GM15510 (cell line): ENCODE data around the gene DPYSL5.

ENCODE experiments used
- POLR2A ChIP-seq: IDR thresholded peaks from 3 replicates; pipeline ENCODE4 v1.6.1; 2011; ENCODE audit warnings: borderline replicate concordance; ENCODE audit not compliant: insufficient read length; ENCODE audit errors: extremely low read depth

DPYSL5 gene

GRCh38 chr2:26880161-26880560 lies 32.2 kb downstream of the DPYSL5 start:
- no peak for TF ChIP-seq POLR2A

GRCh38 chr2:26880910-26881435 lies 33.0 kb downstream of the DPYSL5 start:
- TF ChIP-seq POLR2A, result no peak

DNA sequence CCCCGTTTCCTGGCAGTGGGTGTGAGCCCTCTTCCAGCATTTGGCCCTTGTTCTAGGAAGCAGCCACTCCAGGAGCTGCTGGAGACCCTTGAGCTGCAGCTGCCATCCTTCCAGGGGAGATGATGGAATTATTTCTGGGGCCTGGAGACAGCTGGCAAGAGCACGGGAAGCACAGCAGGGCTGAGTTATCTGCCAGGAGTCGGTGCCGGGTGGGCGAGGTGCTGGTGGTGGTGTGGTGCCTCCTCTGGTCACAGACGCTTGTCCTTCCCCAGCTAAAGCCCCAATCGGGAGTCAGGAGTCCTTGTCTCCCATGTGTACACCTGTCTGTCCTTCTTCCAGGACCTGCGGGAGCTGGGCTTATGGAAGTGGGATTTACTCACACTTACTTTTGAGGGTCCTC lies 36.0 kb downstream of the DPYSL5 start:
- no peak for TF ChIP-seq POLR2A

- no peak for TF ChIP-seq POLR2A
These were observed 36.6 kb downstream of the DPYSL5 start for GRCh38 chr2:26884486-26884885.

DNA sequence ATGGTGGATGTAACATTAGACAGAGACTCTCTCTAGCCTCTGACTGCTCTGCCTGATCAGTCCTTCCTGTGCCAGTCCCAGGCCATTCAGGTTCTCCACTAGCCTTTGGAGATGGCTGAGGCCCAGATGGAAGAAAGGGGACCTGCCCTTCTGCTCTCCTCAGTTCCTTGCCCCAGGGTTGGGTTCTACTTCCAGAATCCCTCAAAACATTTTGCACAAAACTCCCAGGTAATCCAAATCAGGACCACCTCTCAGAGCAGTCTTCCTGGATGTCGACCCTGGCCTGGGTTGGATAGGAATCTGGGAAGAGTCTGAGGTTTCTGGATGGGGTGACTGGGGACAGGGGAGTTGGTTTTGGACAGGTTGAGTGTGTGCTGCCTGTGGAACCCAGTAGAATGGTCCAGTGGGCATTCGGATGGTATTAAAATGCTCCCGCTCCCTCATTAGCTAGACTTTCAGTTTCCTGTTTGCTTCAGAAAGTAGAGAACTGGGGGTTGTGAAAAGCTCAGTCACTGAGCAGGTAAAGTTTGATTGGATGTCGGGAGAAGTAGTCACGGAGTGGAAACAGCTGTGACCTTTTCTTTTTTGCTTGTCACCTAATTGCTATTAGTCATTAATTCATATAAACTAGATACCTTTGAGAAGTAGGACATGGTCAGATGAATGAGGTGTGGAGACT lies 37.9 kb downstream of the DPYSL5 start:
- TF ChIP-seq POLR2A, result no peak

DNA sequence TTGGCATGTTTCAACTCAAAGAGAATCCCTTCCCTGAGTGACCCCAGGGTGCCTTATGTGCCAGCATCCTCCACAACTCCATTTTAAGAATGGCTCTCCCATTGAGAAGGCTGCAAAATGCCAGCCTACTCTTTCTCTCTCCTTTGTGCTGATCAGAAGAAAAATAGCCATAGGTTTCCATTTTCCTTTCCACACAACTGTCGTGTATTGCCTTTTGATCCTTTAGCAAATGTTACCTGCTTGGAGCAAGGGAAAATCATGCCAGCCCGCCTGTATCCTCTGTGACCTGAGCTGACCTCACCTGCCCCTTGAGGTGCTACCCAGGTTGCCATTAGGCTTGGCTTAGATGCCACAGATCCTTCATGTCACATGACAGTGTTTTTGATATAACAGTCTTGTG lies 38.8 kb downstream of the DPYSL5 start:
- no peak for TF ChIP-seq POLR2A

- TF ChIP-seq POLR2A, result no peak
These were observed 39.2 kb downstream of the DPYSL5 start for GRCh38 chr2:26887151-26887550.

- no peak for TF ChIP-seq POLR2A
These were observed 41.9 kb downstream of the DPYSL5 start for GRCh38 chr2:26889796-26890195.

- TF ChIP-seq POLR2A, result no peak
These were observed 42.5 kb downstream of the DPYSL5 start for GRCh38 chr2:26890341-26891000.

- TF ChIP-seq POLR2A, result no peak
These were observed 44.2 kb downstream of the DPYSL5 start for GRCh38 chr2:26892133-26892532.

DNA sequence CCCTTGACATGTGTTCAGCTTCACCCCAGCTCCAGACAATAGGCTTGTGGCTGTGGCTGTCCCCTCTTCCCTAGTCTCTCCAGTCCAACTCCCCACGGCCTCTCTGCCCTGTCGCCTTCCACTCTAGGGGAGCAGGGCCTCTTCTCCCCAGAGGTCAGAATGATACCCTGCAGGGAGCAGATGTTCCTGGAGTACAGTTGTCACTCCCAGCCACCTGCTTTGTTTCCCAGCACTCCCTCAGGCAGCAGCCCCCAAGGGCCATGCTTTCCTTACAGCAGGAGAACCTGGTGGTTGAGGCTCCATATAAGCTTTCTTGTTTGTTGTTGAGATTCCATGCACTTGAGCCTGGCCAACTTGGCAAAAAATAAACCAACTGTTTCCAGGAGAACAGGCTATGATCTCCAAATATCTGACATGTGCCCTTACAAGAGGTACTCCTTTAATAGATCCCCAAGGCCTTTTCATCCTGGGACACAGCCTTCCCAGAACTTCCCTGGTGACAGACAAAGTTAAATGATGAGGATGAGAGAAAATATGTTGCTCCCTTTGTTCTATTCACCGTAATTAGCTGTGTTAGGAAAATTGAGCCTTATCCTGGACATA lies 45.1 kb downstream of the DPYSL5 start:
- TF ChIP-seq POLR2A, result no peak

DNA sequence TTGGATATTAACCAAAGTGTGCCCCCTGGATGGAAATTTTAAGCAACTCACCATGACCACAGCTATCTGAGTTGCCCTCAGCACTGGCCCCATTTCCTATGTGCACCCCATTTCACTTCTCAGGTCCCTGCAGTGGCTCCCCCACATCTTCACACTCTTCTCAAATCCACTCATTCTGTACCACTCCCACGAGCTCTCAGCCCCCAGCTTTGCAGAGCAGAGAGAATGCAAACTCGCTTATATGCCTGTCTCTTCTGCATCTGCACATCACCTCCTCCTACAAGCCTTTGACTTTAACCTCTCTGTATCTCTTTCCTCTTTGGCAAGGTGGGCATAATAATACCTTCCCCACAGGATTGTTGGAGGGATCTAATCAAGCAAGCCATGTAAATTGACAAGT lies 46.2 kb downstream of the DPYSL5 start:
- TF ChIP-seq POLR2A, result no peak

GRCh38 chr2:26897807-26898479 lies 50.0 kb downstream of the DPYSL5 start:
- no peak for TF ChIP-seq POLR2A

- no peak for TF ChIP-seq POLR2A
These were observed 50.6 kb downstream of the DPYSL5 start for GRCh38 chr2:26898480-26899078.

GRCh38 chr2:26899500-26900164 lies 51.7 kb downstream of the DPYSL5 start:
- no peak for TF ChIP-seq POLR2A

DNA sequence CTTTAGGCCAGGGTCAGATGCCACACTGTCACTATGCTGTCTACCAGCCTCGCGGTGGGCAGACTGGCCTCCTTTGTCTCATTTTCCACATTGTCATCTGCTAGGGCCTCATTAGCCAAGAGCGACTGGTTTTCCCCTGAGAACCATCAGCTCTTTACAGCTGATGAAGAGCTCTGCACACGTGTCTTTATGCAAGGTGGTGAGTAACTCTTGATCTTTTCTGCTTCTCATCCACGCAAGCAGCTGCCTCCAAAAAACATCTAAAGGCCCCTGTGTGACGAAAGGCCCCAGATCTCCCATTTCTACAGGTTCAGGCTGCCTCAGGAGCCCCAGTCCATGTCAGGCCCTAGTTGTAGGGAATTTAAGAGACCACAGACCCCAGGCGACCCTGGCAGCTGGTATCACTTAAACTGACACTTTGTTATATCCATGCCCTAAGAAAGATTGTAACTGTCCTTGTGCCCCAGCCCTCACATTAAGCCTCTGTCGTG lies 52.9 kb downstream of the DPYSL5 start:
- TF ChIP-seq POLR2A, result no peak
